ENCODE results near the gene E4F1. TPM values are rescaled to one million over a fixed set of nuclear protein-coding genes. Genes with fewer than 3 reads are reported as not detected.

Gene E4F1
- total and polyA plus RNA-seq, 2 donors (not counting 1 experiment from before 2014, with no cell fraction given) = 41.8 to 70.9 TPM

DNA sequence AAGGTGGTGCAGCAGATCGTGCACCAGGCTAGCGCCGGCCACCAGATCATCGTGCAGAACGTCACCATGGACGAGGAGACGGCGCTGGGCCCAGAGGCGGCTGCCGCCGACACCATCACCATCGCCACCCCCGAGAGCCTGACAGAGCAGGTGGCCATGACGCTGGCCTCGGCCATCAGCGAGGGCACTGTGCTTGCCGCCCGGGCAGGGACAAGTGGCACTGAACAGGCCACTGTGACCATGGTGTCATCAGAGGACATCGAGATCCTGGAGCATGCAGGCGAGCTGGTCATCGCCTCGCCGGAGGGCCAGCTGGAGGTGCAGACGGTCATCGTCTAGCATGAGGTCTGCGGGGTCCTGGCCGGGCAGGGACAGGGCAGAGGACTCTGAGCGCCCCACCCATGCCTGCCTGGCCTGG, 11.9 kb downstream of the E4F1 start:
- intact Hi-C loops (cut with micrococcal nuclease) = no loop called here
- ChIA-PET POLR2A (interaction anchor here (1.1 kb wide), 1 partner anchor 21 kb away, joined by 4 read pairs; the partner anchor contains the start of gene PGP), CTCF (no interaction called here)
- TF ChIP-seq, protein P1, sequence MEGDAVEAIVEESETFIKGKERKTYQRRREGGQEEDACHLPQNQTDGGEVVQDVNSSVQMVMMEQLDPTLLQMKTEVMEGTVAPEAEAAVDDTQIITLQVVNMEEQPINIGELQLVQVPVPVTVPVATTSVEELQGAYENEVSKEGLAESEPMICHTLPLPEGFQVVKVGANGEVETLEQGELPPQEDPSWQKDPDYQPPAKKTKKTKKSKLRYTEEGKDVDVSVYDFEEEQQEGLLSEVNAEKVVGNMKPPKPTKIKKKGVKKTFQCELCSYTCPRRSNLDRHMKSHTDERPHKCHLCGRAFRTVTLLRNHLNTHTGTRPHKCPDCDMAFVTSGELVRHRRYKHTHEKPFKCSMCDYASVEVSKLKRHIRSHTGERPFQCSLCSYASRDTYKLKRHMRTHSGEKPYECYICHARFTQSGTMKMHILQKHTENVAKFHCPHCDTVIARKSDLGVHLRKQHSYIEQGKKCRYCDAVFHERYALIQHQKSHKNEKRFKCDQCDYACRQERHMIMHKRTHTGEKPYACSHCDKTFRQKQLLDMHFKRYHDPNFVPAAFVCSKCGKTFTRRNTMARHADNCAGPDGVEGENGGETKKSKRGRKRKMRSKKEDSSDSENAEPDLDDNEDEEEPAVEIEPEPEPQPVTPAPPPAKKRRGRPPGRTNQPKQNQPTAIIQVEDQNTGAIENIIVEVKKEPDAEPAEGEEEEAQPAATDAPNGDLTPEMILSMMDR (IDR thresholded peaks at IDR 0.05) = no peak
- TF ChIP-seq EZH2 (IDR thresholded peaks at IDR 0.05; ENCODE audit: borderline replicate concordance, insufficient read depth, low read depth, low read length, poor library complexity, severe bottlenecking) = no peak
- Mint-ChIP-seq H3K9me3 (ENCODE audit: insufficient read depth) (no peaks in the 10 kb centered on the region), H3K27ac (no peak overlapping the region), H3K27me3 (peaks cover 3% of the 10 kb centered on the region), H3K4me3 (no peak overlapping the region), H3K4me1 (peaks cover 1% of the 10 kb centered on the region)
- H3K4me3 ChIP-seq (ENCODE audit: control extremely low read depth in 1 of 5, extremely low read depth in 1 of 5, insufficient read depth in 1 of 5, low read depth in 2 of 5, low read length in 4 of 5) = no peak overlapping the region
- H3K9ac ChIP-seq (ENCODE audit: low read length) = no peak overlapping the region
- H4K20me1 ChIP-seq (ENCODE audit: control insufficient read depth, insufficient read depth, low read length, poor library complexity, severe bottlenecking) = peaks cover 26% of the 10 kb centered on the region
- WGBS (ENCODE audit: insufficient coverage) = 96% methylated on average over 28 of the region's 28 CpGs
- ATAC-seq (ENCODE audit: low read depth) = no peak
- H3K9me3 ChIP-seq (ENCODE audit: control extremely low read depth in 1 of 3, control insufficient read depth in 2 of 3, insufficient read depth in 1 of 3, low read length in 2 of 3) = peaks cover 0 to 5% (median 0%) of the 10 kb centered on the region in 3 donors
- peaks cover 0 to 27% (median 11%) of the 10 kb centered on the region in 4 experiments for H3K27me3 ChIP-seq (replicated peaks in 1 of 4; ENCODE audit: control extremely low read depth in 1 of 4, control insufficient read depth in 3 of 4, insufficient read depth in 4 of 4, low read length in 3 of 4)
- H2AFZ ChIP-seq (ENCODE audit: insufficient read depth, low read depth, low read length, poor library complexity, severe bottlenecking) = no peak overlapping the region
- H3K36me3 ChIP-seq (replicated peaks in 1 of 2; ENCODE audit: control extremely low read depth in 1 of 2, control insufficient read depth in 1 of 2, extremely low read depth in 1 of 2, insufficient read depth in 2 of 2, low read length in 1 of 2) = peaks cover 0 to 46% of the 10 kb centered on the region in 2 experiments
- H3K4me2 ChIP-seq (replicated peaks; ENCODE audit: low read depth, low read length, poor library complexity, severe bottlenecking) = no peak overlapping the region
- H3K4me1 ChIP-seq (ENCODE audit: control insufficient read depth in 2 of 2, insufficient read depth in 2 of 2, low read length in 2 of 2) = peaks cover 12 to 15% of the 10 kb centered on the region in 2 donors
- no peak for DNase-seq
- no peak overlapping the region for H3K27ac ChIP-seq (ENCODE audit: low read length in 2 of 2)
- H3K79me2 ChIP-seq (ENCODE audit: control insufficient read depth, insufficient read depth, low read length) = no peaks in the 10 kb centered on the region

DNA sequence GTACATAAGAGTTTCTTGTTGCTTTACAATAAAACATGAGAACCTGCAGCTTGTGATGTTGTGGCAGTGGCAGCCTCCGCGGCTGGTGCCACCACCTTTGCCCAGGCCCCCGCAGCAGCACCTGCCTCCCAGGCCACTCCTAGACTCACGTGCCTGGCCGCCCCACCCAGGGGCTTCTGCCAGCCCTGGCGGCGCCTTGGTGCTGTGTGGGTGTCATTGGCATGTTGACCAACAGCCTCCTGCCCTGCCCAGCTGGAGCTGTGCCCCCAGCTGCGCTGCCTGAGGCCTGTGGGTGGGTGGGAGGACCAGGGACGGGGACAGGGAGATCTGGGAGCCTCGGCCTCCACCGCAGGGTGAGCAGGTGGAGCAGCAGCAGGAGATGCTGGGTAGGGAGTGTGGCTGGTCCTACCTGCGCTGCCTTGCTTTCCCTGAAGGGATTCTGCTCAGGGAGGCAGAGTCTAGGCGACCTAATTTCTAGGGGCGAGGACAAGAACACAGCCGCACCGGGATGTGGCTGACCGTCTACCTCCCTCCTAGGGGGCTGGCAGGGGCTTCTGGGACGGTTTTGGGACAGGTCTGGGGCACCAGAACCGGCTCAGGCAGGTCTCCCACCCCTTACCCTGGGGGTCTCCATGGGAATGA, 12.4 kb downstream of the E4F1 start:
- no peak overlapping the region for H3K9ac ChIP-seq (ENCODE audit: low read length)
- no peak overlapping the region for H3K27ac ChIP-seq (ENCODE audit: low read length in 2 of 2)
- ATAC-seq (ENCODE audit: low read depth) = no peak
- POLR2A ChIA-PET = interaction anchor here (1.1 to 1.4 kb wide), 2 partner anchors 16 to 21 kb away, joined by 4 read pairs; partner anchors contain the start of genes ECI1 and PGP
- TF ChIP-seq, protein P1 (IDR thresholded peaks at IDR 0.05) = no peak
- no peak for TF ChIP-seq EZH2 (IDR thresholded peaks at IDR 0.05; ENCODE audit: borderline replicate concordance, insufficient read depth, low read depth, low read length, poor library complexity, severe bottlenecking)
- H3K4me3 Mint-ChIP-seq = no peak overlapping the region
- 89% methylated on average over 19 of the region's 19 CpGs for WGBS (ENCODE audit: insufficient coverage)
- H3K4me2 ChIP-seq (replicated peaks; ENCODE audit: low read depth, low read length, poor library complexity, severe bottlenecking) = peak overlapping the region; percentile 37
- intact Hi-C loops (cut with micrococcal nuclease) = no loop called here
- peaks cover 12 to 15% of the 10 kb centered on the region in 2 donors for H3K4me1 ChIP-seq (ENCODE audit: control insufficient read depth in 2 of 2, insufficient read depth in 2 of 2, low read length in 2 of 2)
- peaks cover 0 to 5% (median 0%) of the 10 kb centered on the region in 3 donors for H3K9me3 ChIP-seq (ENCODE audit: control extremely low read depth in 1 of 3, control insufficient read depth in 2 of 3, insufficient read depth in 1 of 3, low read length in 2 of 3)
- peaks cover 0 to 27% (median 11%) of the 10 kb centered on the region in 4 experiments for H3K27me3 ChIP-seq (replicated peaks in 1 of 4; ENCODE audit: control extremely low read depth in 1 of 4, control insufficient read depth in 3 of 4, insufficient read depth in 4 of 4, low read length in 3 of 4)
- no peak overlapping the region for H3K4me3 ChIP-seq (ENCODE audit: control extremely low read depth in 1 of 5, extremely low read depth in 1 of 5, insufficient read depth in 1 of 5, low read depth in 2 of 5, low read length in 4 of 5)
- H3K79me2 ChIP-seq (ENCODE audit: control insufficient read depth, insufficient read depth, low read length) = no peaks in the 10 kb centered on the region
- H4K20me1 ChIP-seq (ENCODE audit: control insufficient read depth, insufficient read depth, low read length, poor library complexity, severe bottlenecking) = peaks cover 21% of the 10 kb centered on the region
- peaks cover 1% of the 10 kb centered on the region for H3K4me1 Mint-ChIP-seq
- no peak for DNase-seq
- no peak overlapping the region for H3K27ac Mint-ChIP-seq
- CTCF ChIA-PET = no interaction called here
- no peak overlapping the region for H2AFZ ChIP-seq (ENCODE audit: insufficient read depth, low read depth, low read length, poor library complexity, severe bottlenecking)
- H3K27me3 Mint-ChIP-seq = peaks cover 3% of the 10 kb centered on the region
- H3K9me3 Mint-ChIP-seq (ENCODE audit: insufficient read depth) = no peaks in the 10 kb centered on the region
- H3K36me3 ChIP-seq (replicated peaks in 1 of 2; ENCODE audit: control extremely low read depth in 1 of 2, control insufficient read depth in 1 of 2, extremely low read depth in 1 of 2, insufficient read depth in 2 of 2, low read length in 1 of 2) = peaks cover 0 to 44% of the 10 kb centered on the region in 2 experiments

Data from B cell (primary cell).